ENCODE results near the gene DAZL.

DAZL gene

DNA sequence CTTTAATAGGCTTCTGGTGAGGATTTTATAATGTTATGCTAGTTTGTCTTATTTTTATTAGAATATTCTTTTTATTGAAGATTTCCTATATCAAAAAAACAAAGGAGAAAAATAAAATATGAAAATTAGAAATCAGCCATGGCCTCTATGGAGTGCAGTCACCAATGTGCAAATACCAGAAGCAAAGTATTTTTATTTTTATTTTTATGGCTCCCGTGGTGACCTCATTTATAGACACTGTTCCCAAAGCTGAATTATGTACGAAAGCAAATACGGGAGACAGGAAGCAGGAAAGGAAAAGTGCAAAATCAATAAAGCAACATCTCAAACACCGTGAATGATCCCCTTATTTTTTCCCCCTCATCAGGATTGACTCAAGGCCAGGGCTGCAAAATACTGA, 35.1 kb downstream of the DAZL start:
- TF ChIP-seq, protein P1, sequence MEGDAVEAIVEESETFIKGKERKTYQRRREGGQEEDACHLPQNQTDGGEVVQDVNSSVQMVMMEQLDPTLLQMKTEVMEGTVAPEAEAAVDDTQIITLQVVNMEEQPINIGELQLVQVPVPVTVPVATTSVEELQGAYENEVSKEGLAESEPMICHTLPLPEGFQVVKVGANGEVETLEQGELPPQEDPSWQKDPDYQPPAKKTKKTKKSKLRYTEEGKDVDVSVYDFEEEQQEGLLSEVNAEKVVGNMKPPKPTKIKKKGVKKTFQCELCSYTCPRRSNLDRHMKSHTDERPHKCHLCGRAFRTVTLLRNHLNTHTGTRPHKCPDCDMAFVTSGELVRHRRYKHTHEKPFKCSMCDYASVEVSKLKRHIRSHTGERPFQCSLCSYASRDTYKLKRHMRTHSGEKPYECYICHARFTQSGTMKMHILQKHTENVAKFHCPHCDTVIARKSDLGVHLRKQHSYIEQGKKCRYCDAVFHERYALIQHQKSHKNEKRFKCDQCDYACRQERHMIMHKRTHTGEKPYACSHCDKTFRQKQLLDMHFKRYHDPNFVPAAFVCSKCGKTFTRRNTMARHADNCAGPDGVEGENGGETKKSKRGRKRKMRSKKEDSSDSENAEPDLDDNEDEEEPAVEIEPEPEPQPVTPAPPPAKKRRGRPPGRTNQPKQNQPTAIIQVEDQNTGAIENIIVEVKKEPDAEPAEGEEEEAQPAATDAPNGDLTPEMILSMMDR (IDR thresholded peaks at IDR 0.05; ENCODE audit: borderline replicate concordance, insufficient read depth, low read depth, low read length) = no peak
- H3K4me3 ChIP-seq (ENCODE audit: low read depth, low read length) = no peak overlapping the region

DNA sequence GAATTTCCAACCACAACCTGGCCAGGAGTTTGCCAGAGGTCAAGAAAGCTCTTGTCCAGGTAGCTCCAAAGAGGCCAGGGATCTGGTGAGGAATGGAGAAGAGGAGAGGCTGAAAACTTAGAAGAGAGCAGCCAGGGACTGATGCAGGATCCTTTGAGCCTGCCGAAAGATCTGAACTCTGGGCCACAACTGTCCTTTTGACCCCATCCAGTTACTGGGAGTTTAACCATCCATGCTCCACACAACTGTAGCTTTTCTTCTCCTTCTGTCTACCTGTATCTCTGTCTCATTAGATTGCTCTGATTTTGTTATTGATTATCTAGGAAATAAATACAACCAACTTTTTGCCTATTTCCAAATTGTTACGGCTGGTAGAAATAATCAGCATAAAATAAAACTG, 36.7 kb downstream of the DAZL start:
- H3K4me3 ChIP-seq (ENCODE audit: low read depth, low read length) = no peak overlapping the region
- TF ChIP-seq, protein P1 (IDR thresholded peaks at IDR 0.05; ENCODE audit: borderline replicate concordance, insufficient read depth, low read depth, low read length) = no peak

DNA sequence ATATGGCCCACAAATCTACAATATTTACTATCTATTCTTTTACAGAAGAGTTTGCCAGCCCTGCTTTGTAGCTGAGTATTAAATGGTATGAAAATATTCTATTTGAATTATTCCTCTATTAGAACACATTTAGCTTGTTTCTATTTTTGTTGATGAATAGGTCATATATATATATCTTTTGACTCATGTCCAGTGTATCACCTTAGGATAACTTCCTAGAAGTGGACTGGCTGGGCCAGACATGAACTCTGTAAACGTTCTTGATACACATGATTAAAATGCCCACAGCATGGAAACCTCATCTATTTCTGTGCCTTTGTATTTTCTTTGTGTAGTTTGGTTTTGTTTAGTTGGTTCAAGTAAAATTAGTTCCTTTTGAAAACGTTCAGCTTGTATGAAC, 37.1 kb downstream of the DAZL start:
- no peak overlapping the region for H3K4me3 ChIP-seq (ENCODE audit: low read depth, low read length)
- TF ChIP-seq, protein P1 (IDR thresholded peaks at IDR 0.05; ENCODE audit: borderline replicate concordance, insufficient read depth, low read depth, low read length) = no peak

DNA sequence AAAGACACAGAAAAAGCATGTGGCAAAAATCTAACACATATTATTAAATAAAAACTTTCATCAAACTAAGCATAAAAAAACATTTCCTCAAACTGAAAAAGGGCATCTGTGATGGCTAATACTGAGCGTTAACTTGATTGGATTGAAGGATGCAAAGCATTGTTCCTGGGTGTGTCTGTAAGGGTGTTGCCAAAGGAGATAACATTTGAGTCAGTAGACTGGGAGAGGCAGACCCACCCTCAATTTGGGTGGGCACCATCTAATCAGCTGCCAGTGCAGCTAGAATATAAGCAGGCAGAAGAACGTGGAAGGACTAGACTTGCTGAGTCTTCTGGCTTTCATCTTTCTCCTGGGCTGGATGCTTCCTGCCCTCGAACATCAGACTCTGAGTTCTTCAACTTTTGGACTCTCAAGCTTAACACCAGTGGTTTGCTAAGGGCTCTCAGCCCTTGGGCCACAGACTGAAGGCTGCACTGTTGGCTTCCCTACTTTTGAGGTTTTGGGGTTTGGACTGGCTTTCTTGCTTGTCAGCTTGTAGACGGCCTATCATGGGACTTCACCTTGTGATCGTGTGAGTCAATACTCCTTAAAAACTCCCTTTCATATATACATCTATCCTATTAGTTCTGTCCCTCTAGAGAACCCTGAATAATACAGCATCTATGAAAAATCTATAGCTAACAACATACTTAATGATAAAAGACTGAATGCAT, 45.4 kb downstream of the DAZL start:
- TF ChIP-seq, protein P1 (IDR thresholded peaks at IDR 0.05; ENCODE audit: borderline replicate concordance, insufficient read depth, low read depth, low read length) = no peak
- no peak overlapping the region for H3K4me3 ChIP-seq (ENCODE audit: low read depth, low read length)

DNA sequence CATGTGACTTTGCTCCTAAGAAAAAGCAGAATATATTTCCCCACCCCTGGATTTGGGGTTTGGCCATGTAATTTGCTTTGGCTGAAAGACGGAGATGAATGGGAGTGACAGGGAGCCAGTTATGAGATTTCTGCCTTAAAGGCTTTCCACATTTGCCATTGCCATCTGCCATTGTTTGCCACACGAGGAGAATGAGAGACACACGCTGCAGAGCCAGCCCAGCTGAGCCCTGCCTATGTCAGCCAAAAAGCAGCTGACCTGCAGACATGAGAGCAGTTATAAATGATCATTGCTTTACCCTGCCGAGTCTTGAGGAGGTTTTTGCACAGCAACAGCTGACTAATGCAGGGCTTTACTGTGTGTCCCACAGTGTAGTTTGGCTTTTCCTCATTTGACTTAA, 51.1 kb downstream of the DAZL start:
- TF ChIP-seq, protein P1 (IDR thresholded peaks at IDR 0.05; ENCODE audit: borderline replicate concordance, insufficient read depth, low read depth, low read length) = no peak
- no peak overlapping the region for H3K4me3 ChIP-seq (ENCODE audit: low read depth, low read length)

DNA sequence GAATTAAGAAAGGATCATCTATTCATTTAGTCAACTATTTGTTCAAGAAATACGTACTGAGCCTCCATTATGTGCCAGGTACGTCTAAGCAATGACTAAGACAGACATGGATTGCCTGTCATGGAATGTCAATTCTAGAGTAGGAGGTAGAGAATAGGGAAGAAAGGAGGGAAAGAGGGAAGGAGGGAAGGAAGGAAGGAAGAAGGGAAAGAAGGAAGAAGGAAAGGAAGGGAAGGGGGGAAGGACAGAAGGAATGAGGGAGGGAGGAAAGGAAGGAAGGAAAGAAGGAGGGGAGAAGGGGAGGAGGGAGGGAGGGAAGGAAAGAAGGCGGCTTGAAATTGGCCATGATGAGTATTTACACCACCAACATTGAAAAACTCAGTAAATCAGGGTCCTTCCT, 52.5 kb downstream of the DAZL start:
- no peak overlapping the region for H3K4me3 ChIP-seq (ENCODE audit: low read depth, low read length)
- TF ChIP-seq, protein P1 (IDR thresholded peaks at IDR 0.05; ENCODE audit: borderline replicate concordance, insufficient read depth, low read depth, low read length) = no peak

DNA sequence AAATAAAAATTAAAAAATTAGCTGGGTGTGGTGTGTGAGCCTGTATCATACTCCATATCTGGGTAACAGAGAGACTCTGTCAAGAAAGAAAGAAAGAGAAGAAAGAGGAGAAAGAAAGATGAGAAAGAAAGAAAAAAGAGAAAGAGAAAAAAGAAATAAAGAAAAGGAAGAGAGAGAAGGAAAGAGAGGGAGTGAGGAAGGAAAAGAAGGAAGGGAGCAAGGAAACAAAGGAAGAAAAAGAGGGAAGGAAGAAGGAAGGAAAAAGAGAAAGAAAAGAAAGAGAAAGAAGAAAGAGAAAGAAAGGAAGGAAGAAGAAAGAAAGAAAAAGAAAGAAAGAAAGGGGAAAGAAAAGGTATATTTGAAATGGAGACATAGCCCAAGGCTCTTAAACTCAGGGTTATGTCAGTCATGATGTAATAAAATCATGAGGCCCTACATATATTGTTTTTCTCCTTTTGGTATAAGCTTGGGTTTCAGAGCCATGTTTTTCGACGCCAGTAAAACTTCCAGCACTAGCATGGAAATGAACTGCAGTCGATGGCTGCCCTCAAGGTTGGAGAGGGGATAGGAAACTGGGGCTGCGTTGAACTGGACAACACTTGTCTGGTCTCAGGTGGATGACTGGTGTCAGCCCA, 53.8 kb downstream of the DAZL start:
- no peak overlapping the region for H3K4me3 ChIP-seq (ENCODE audit: low read depth, low read length)
- TF ChIP-seq, protein P1 (IDR thresholded peaks at IDR 0.05; ENCODE audit: borderline replicate concordance, insufficient read depth, low read depth, low read length) = no peak
